PC-9 (cell line): Measurements from ENCODE around the gene CNPY4. TPM values are rescaled to one million over a fixed set of nuclear protein-coding genes. Genes with fewer than 3 reads are reported as not detected.
A peak's percentile ranks its signal among the peaks of the same experiment; 100 is the strongest.

Source experiments
- Bru-seq: library from RNA; stranded (reverse); fragments of 400-500 nt; gene quantifications from one replicate; lab custom pipeline; 2021; lab: Mats Ljungman, UMichigan
- BruChase-seq, 2 experiments: library from RNA; stranded (reverse); fragments of 400-500 nt; gene quantifications; one replicate each; lab custom pipeline; 2021; lab: Mats Ljungman, UMichigan
- BruUV-seq: library from RNA; stranded (reverse); fragments of 400-500 nt; replicated peaks from 2 replicates; lab custom pipeline; 2021; lab: Mats Ljungman, UMichigan
- CTCF ChIA-PET: fragments of 300-600 bp; sonication (Branson Sonifier 250); formaldehyde crosslinking; loops from one replicate; lab custom pipeline; 2022; ENCODE audit warnings: antibody characterized with exemption; lab: Charles Lee
- POLR2A ChIA-PET: fragments of 300-600 bp; sonication (Branson Sonifier 250); formaldehyde crosslinking; loops from one replicate; lab custom pipeline; 2022; ENCODE audit warnings: antibody characterized with exemption; ENCODE audit not compliant: unreplicated experiment; lab: Charles Lee
- DNase-seq, 2 experiments: peaks; one replicate each; pipeline versions ENCODE4 v3.0.0 to v3.0.0-alpha.2; 2015 to 2022; ENCODE audit warnings: mixed read lengths in 1 of 2
- H2AFZ ChIP-seq: fragments of 200-600 bp; sonication (generic); 2 replicates; pipeline ENCODE4 v1.8.1; 2017; ENCODE audit warnings: antibody characterized with exemption
- H3F3A ChIP-seq: fragments of 200-600 bp; sonication (generic); 2 replicates; pipeline ENCODE4 v1.8.1; 2017; ENCODE audit warnings: antibody characterized with exemption, mild to moderate bottlenecking, low read depth; ENCODE audit not compliant: insufficient read depth
- H3K27ac ChIP-seq: fragments of 200-600 bp; sonication (generic); 2 replicates; pipeline ENCODE4 v1.6.1; 2016; ENCODE audit warnings: mixed run types
- H3K27me3 ChIP-seq: fragments of 200-600 bp; sonication (generic); 2 replicates; pipeline ENCODE4 v1.6.1; 2016; ENCODE audit warnings: low read depth, mixed run types; ENCODE audit not compliant: insufficient read depth
- H3K36me3 ChIP-seq: fragments of 200-600 bp; sonication (generic); 2 replicates; pipeline ENCODE4 v1.6.1; 2016; ENCODE audit warnings: low read depth, mixed run types
- H3K4me1 ChIP-seq: fragments of 200-600 bp; sonication (generic); replicated peaks from 2 replicates; pipeline ENCODE4 v1.6.1; 2016; ENCODE audit warnings: mixed run types; ENCODE audit not compliant: insufficient read depth
- H3K4me2 ChIP-seq: fragments of 200-600 bp; sonication (generic); 2 replicates; pipeline ENCODE4 v1.6.1; 2017; ENCODE audit warnings: mixed run types
- H3K4me3 ChIP-seq: fragments of 200-600 bp; sonication (generic); 2 replicates; pipeline ENCODE4 v1.6.1; 2016; ENCODE audit warnings: mixed run types
- H3K79me2 ChIP-seq: fragments of 200-600 bp; sonication (generic); 2 replicates; pipeline ENCODE4 v1.6.1; 2017; ENCODE audit warnings: low read depth, mixed run types
- H3K9me2 ChIP-seq: fragments of 200-600 bp; sonication (generic); 2 replicates; pipeline ENCODE4 v1.8.1; 2017; ENCODE audit warnings: mild to moderate bottlenecking; ENCODE audit not compliant: insufficient read depth
- H3K9me3 ChIP-seq: fragments of 200-600 bp; sonication (generic); 2 replicates; pipeline ENCODE4 v1.8.1; 2016; ENCODE audit warnings: low read depth; ENCODE audit not compliant: insufficient read depth
- H4K20me1 ChIP-seq: fragments of 200-600 bp; sonication (generic); 2 replicates; pipeline ENCODE4 v1.8.1; 2017; ENCODE audit not compliant: insufficient read depth
- EZH2 ChIP-seq: fragments of 200-600 bp; sonication (generic); IDR thresholded peaks from 2 replicates; pipeline ENCODE4 v1.8.0; 2017; ENCODE audit warnings: antibody characterized with exemption, low read depth
- intact Hi-C: fragments of 100-400 bp; cut with micrococcal nuclease; formaldehyde crosslinking; loops from one replicate; pipeline ENCODE4 v1.10.0; 2022; ENCODE audit not compliant: unreplicated experiment
- long read RNA-seq: library from polyadenylated mRNA; stranded (forward); transcript quantifications from one replicate; pipeline ENCODE4 v2.0.0, GENCODE V29; 2022
- total RNA-seq: library from RNA; stranded (reverse); gene quantifications from 2 replicates; pipeline ENCODE4 v1.2.3, GENCODE V29; 2021
- TF ChIP-seq, protein P1 (sequence below): fragments of 200-600 bp; sonication (generic); conservative IDR thresholded peaks from 2 replicates; pipeline ENCODE4 v1.6.1; 2017; ENCODE audit warnings: mixed run types, antibody characterized with exemption, mild to moderate bottlenecking, moderate library complexity

CNPY4 gene, protein sequence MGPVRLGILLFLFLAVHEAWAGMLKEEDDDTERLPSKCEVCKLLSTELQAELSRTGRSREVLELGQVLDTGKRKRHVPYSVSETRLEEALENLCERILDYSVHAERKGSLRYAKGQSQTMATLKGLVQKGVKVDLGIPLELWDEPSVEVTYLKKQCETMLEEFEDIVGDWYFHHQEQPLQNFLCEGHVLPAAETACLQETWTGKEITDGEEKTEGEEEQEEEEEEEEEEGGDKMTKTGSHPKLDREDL
- total RNA-seq (10.3 and 10.5 TPM in 2 replicates), Bru-seq, nascent RNA (percentile 36 among the genes with signal in this experiment), BruChase-seq, experiment 1, labeled RNA remaining after a 2-hour chase (percentile 49 among the genes with signal in this experiment), BruChase-seq, experiment 2, labeled RNA remaining after a 6-hour chase (percentile 58 among the genes with signal in this experiment)
- long read RNA-seq, transcript CNPY4-201 (6 exons, 1,502 nt), result major isoform, 7 of 9 reads
- long read RNA-seq, partial matches to known transcripts, result 0 of 9 reads
- long read RNA-seq, other reads (novel, unspliced or antisense), result 2 of 9 reads

DNA sequence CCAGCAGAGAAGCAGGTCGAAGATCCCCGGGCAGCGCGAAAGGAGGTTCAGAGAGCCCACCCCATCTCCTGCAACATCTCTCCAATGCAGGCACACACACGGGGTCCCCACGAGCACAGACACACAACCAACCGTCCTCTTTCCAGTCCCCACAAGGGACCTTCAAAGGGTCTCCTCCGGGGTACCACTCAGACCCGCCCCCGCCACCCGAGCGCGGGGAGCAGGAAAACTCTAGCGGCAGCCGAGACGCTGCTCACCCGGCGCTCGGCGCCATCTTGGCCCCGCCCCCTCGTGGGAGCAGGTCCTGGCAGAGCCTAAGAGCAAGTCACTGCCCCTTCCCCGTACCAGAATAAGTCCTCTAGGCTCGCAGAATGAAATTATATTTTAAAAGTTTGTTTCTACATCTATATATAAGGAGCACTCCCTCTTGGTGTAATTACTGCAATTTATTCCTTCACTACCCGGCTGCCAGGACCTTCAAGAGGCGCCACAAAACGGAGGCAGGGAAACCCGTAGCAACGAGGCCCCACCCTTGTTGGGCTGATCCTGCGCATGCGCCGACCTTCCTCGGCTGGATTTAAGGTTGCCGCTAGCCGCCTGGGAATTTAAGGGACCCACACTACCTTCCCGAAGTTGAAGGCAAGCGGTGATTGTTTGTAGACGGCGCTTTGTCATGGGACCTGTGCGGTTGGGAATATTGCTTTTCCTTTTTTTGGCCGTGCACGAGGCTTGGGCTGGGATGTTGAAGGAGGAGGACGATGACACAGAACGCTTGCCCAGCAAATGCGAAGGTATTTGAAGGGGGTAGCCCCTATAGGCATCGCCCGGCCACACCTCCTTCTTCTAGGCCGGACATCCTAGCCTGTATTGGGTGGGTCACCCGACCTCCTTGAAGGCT lies at the start of gene CNPY4, which contains the start of gene TAF6:
CNPY4 (plus strand) TSS at position 563 of the 898 bp plus-strand sequence; CDS start at position 674, 111 bp downstream.
TAF6 (minus strand) TSS at position 287 of the 898 bp plus-strand sequence. CDS start 5,149 bp downstream, outside the sequence.
- no peaks in the 10 kb centered on the region; the same call in 1 of the 2 replicates for H3F3A ChIP-seq
- ChIA-PET POLR2A (interaction anchor here (0.6 kb wide), 1 partner anchor 25 kb away, joined by 3 read pairs; no protein-coding TSS in a partner anchor), CTCF (no interaction called here)
- H3K4me2 ChIP-seq, result peak within 1 kb of the TSS; percentile 87
- peak; percentile 86 to 96 for DNase-seq
- H3K4me3 ChIP-seq, result peak within 1 kb of the TSS; percentile 76
- H3K27ac ChIP-seq, result peak within 1 kb of the TSS; percentile 52
- peaks cover 5% of the 10 kb centered on the region; the same call in 1 of the 2 replicates for H3K4me1 ChIP-seq
- H3K36me3 ChIP-seq, result no peaks in the 10 kb centered on the region
- no peak for TF ChIP-seq EZH2
- TF ChIP-seq, protein P1, sequence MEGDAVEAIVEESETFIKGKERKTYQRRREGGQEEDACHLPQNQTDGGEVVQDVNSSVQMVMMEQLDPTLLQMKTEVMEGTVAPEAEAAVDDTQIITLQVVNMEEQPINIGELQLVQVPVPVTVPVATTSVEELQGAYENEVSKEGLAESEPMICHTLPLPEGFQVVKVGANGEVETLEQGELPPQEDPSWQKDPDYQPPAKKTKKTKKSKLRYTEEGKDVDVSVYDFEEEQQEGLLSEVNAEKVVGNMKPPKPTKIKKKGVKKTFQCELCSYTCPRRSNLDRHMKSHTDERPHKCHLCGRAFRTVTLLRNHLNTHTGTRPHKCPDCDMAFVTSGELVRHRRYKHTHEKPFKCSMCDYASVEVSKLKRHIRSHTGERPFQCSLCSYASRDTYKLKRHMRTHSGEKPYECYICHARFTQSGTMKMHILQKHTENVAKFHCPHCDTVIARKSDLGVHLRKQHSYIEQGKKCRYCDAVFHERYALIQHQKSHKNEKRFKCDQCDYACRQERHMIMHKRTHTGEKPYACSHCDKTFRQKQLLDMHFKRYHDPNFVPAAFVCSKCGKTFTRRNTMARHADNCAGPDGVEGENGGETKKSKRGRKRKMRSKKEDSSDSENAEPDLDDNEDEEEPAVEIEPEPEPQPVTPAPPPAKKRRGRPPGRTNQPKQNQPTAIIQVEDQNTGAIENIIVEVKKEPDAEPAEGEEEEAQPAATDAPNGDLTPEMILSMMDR, result no peak
- intact Hi-C loops, result loop anchor here (1.0 kb wide), 1 partner anchor 18 kb away; the partner anchor contains the start of genes AP4M1 and MCM7
- no peaks in the 10 kb centered on the region for H4K20me1 ChIP-seq
- BruUV-seq, result no TSS peak
- H3K9me2 ChIP-seq, result no peaks in the 10 kb centered on the region
- H3K79me2 ChIP-seq, result no peaks in the 10 kb centered on the region
- H2AFZ ChIP-seq, result peak within 1 kb of the TSS; percentile 89
- H3K9me3 ChIP-seq, result no peaks in the 10 kb centered on the region
- H3K27me3 ChIP-seq, result no peaks in the 10 kb centered on the region

DNA sequence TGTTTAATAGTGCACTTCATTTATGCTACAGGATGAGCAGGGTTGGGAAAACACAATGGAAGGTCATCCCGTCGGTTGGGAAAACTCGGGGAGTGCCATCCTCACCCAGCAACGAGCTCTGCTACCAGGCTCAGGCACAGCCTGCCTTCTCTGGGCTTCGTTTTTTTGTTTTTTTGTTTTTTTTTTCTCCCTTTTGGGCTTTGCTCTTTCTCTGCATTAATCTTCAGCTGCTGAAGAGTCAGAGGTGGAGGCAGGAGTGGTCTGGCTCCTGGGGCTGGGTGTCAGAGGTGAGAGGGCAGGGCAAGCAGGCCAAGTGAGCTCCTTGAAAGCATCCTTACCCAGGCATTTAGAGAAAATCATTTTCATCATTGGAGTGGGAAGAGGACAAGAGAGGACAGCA lies 49.4 kb upstream of the CNPY4 start:
- intact Hi-C loops, result no loop called here
- no peak for DNase-seq
- no peaks in the 10 kb centered on the region for H3K4me1 ChIP-seq
- POLR2A ChIA-PET, result interaction anchor here (0.7 kb wide), 1 partner anchor 10 kb away, joined by 3 read pairs; no protein-coding TSS in a partner anchor
- H3K9me3 ChIP-seq, result peaks cover 52% of the 10 kb centered on the region
- CTCF ChIA-PET, result no interaction called here
- H3K36me3 ChIP-seq, result peaks cover 64% of the 10 kb centered on the region
- no peak overlapping the region for H3K4me2 ChIP-seq
- no peaks in the 10 kb centered on the region for H3K27me3 ChIP-seq
- BruUV-seq, result no TSS peak
- H3F3A ChIP-seq, result peaks cover 14% of the 10 kb centered on the region; the same call in 1 of the 2 replicates
- H2AFZ ChIP-seq, result no peak overlapping the region
- no peak overlapping the region for H3K4me3 ChIP-seq
- TF ChIP-seq EZH2, result no peak
- TF ChIP-seq, protein P1, result no peak
- H3K9me2 ChIP-seq, result no peaks in the 10 kb centered on the region
- H4K20me1 ChIP-seq, result no peaks in the 10 kb centered on the region
- no peak overlapping the region for H3K27ac ChIP-seq
- H3K79me2 ChIP-seq, result no peaks in the 10 kb centered on the region
